Measurements from ENCODE around the gene MAN1A2.

GRCh38 chr1:117573386-117574023 lies 206.3 kb downstream of the MAN1A2 start:
- TF ChIP-seq CTCF (IDR thresholded peaks at IDR 0.05; ENCODE audit: borderline replicate concordance, extremely low read depth, low read length, poor library complexity, severe bottlenecking) = no peak
- TF ChIP-seq EZH2 (IDR thresholded peaks at IDR 0.05; ENCODE audit: borderline replicate concordance, low read depth, low read length, severe bottlenecking) = no peak

Data from DND-41 (cell line).